GM19463 (cell line): ENCODE measurements around the gene SCRG1.

ENCODE experiments used
- ATAC-seq: cut with Tn5 transposase; IDR thresholded peaks from one replicate; pipeline ENCODE4 v1.9.1; 2021; ENCODE audit warnings: mild to moderate bottlenecking, moderate library complexity; ENCODE audit not compliant: unreplicated experiment

Gene SCRG1

GRCh38 chr4:173365359-173365996 is 33.4 kb downstream of the SCRG1 start:
- ATAC-seq: no peak

GRCh38 chr4:173362666-173363065 is 36.2 kb downstream of the SCRG1 start:
- ATAC-seq: no peak

GRCh38 chr4:173360587-173361221 is 38.2 kb downstream of the SCRG1 start:
- ATAC-seq: no peak

GRCh38 chr4:173357939-173358338 is 41.0 kb downstream of the SCRG1 start:
- ATAC-seq: no peak

GRCh38 chr4:173347467-173347866 is 51.4 kb downstream of the SCRG1 start:
- no peak for ATAC-seq

GRCh38 chr4:173346074-173346473 is 52.8 kb downstream of the SCRG1 start:
- ATAC-seq: no peak

GRCh38 chr4:173345648-173346047 is 53.3 kb downstream of the SCRG1 start:
- ATAC-seq: no peak

- ATAC-seq: no peak
These were observed 55.0 kb downstream of the SCRG1 start for GRCh38 chr4:173343832-173344397.

GRCh38 chr4:173337463-173337862 is 61.5 kb downstream of the SCRG1 start:
- ATAC-seq: no peak

- peak; percentile 33 for ATAC-seq
These were observed 63.8 kb downstream of the SCRG1 start for GRCh38 chr4:173334891-173335752.
